HG03060 (cell line): Measurements from ENCODE around the gene RALY.
"Not testable (repeated sequence)": the region's sequence is repeated elsewhere in the genome, so short reads cannot be mapped to it uniquely, and the experiment has no call there.

Experiments used
- ATAC-seq: cut with Tn5 transposase; IDR thresholded peaks from one replicate; pipeline ENCODE4 v1.9.1; 2021; ENCODE audit warnings: low read depth, moderate number of reproducible peaks; ENCODE audit not compliant: unreplicated experiment

RALY gene

GRCh38 chr20:34014878-34015277 is 21.2 kb downstream of the RALY start:
- no peak for ATAC-seq

DNA sequence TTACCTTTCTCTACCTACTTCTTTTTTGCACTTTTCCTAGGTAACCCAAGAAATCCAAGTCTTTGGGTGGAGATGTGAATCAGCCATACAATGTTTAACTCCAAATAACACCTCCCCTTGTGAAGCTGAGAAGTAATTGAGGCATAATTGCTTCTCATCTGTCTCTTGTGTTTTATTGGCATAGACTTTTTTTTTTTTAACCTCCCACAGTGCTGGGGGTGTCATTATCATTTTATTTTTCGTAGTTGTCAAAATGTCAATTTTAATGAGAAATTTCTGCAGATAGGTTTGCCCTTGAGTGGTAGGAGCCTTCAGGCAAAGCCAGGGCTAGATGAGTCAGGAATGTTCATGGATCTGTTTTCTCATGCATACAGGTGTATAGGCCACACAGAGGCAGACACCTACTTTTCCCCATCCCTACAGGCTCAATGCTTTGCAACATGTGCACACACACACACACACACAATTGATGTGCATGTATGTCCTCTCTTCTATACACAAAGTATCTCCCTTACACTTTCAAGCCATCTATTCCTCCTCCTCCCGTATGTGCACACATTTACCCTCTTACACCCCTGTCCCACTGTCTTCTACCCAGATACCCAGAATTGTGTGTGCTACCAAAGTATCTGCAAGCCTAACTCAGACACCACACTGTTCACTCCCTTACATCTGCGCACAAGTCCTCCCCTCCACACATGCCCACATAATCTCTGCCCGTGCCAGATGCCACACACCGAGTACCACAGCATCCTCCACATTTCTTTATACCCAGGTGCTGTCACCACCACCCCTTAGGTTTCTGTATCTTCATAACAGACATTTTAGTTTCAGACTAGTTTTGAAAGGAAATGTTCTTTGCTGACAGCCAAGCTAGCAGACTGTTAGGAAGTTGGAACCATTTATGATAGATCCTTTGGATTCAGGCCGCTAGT is 22.0 kb downstream of the RALY start:
- ATAC-seq = no peak

DNA sequence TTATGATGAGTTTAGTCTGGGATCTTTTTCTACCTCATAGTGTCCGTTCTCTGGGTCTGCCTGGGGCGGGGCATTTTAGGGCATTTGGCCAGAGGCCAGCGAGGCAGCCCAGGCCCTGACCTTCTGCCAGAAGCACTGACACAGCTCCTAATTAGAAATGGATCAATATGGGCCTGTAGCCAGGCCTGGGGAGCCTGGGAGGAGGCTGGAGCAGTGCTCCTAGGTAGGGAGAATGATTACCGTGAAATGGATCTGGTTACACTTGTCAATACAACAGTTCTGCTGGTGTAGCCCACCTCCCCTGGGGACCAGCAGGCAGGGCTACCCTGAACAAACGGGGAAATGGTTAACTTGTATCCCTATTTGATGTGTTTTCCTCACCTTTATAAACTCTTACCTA is 23.0 kb downstream of the RALY start:
- no peak for ATAC-seq

GRCh38 chr20:34017610-34018009 is 23.9 kb downstream of the RALY start:
- no peak for ATAC-seq

DNA sequence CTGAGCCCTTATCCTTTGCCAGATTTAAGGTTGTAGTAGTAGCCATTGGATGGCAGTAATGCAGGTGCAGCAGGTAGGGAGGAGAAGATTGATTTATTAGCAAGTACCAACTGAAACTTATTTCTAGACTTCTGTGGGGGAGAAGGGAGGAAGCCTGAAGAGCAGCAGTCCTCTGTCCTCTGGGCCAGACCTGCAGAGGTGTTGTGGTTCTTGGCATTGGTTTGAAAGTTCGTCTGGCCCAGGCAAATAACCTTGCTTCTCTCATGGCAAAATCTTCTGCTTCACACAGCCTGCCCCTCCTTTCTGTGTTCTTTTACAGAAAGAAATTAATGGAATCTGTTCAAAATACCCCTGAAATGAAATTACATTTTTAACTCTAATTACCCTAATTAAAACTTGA is 24.5 kb downstream of the RALY start:
- ATAC-seq = no peak

DNA sequence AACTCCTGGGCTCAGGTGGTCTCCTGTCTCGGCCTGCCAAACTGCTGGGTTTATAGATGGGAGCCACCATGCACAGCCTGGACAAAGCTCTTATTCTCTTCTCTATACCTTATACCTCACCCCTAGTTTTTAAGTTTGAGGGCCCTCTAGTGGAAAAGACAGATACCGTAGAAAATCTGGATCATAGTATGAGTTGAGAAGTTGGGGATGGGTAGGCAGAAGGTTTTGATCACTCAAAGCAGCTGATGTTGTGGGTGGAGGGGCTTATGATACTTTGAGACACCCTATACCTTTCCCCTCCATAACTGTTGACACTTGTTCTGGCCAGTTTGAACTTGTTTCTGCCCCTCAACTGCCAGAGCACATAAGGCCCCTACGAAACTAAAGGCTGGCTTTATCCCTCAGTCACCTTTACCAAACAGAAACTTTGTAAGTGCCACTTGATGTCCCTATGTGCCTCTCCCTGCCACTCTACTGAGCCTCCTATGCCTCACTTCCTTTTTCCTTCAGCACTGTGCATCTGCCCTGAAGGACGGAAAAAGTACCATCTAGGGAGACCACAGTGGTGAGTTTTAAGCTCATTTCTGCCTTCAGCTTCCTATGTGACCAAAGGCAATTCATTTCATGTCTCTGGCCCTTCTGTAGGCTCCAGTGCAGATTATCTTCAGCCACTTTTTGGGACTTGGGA is 28.6 kb downstream of the RALY start:
- no peak for ATAC-seq

GRCh38 chr20:34022839-34023234 is 29.1 kb downstream of the RALY start:
- ATAC-seq = no peak

DNA sequence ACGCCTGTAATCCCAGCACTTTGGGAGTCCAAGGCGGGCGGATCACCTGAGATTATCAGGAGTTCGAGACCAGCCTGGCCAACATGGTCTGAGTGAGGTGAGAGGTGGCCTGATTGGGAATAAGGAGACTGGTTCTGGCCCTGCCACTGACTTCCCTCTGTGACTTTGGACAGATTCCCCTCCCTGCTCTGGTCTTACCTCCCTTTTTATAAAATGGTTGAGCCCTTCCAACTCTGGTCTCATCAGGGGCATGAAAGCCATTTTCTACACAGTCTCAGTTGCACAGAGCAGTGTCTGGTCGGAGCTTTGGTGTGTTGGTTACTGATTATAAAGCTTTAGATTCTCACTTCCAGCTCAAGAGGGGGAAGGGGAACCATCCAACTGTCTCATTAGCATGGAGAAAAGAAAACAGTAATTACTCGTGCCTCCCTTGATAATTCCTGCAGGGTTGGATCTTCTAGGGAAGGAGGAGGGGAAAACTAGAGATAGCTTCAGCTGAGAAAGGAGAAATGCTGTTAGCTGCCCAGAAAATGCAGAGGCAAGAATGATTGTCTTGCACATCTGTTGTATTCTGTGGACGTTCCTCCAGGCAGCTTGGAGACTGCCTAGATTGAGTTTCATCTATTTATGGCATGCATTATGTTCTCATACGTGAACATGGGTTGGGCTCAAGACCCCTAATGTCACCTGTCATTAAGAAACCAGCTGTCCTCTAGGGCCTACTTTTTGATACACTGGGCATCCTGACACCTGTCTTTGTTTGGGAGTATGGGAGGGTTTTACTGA is 30.4 kb downstream of the RALY start:
- ATAC-seq = no peak

DNA sequence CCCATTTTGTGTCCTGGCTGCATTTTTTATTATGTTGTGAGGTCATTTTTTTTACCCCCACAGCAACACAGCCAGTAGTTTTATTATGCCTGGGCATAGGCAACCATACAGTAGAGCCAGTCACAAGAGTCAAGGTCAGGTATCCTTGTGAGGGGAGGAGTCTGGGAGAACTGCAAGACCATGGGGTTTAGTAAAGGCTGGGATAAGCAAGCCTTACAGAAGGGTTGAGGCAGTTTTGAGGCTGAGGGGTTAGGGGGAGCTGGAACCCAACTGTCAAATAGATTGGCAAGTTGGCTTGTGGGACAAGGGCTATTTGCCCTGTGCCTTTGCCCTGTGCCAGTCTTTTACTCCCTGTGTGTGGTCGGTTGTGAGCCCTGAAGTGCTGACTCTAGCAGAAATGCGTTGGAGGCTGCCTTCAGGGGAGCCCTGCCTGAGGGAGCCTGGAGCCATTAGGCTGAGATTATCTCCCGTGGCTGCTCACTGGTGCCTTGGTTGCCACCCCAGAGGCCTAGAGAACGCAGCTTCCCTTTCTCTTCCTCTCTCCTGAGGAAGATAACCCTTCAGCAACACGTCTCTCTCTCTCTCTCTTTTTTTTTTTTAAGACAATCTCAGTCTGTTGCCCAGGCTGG is 31.1 kb downstream of the RALY start:
- no peak for ATAC-seq

- not testable (repeated sequence) for ATAC-seq
Observed at GRCh38 chr20:34028013-34028412, 34.3 kb downstream of the RALY start.

DNA sequence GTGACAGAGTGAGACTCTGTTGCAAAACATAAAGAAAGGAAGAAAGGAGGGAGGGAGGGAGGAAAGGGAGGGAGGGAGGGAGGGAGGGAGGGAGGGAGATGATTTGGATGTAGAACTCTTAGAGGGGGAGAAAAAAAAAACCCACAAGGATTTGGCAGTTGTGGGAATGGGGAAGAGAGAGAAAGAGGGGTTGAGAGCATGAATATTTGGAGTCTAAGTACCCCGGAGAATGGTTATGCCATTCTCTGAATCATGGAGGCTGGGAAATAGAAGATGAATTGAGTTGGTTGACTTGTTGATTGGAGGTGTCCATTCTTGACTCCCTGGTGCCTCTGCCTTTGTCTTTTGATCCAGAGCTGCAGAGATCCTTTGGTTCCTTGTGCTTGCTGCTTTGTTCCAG is 35.7 kb downstream of the RALY start:
- no peak for ATAC-seq

DNA sequence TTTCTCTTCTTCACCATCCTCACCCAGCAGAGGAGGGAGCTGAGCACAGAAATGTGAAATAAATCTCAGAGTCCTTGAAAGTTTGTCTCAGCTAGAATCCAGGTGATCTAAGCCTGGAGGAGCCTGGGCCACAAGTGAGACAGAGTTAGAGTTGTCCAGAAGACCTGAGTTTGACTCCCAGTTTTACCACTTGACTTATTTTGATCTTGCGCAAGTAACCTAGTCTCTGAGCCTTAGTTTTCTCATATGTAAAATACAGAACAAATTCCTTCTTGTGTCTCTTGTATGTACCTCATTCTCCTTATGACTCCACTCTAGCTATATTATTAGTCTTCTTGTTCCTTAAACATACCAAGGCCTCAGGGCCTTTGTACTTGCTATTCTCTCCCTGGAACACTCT is 36.7 kb downstream of the RALY start:
- ATAC-seq = no peak

DNA sequence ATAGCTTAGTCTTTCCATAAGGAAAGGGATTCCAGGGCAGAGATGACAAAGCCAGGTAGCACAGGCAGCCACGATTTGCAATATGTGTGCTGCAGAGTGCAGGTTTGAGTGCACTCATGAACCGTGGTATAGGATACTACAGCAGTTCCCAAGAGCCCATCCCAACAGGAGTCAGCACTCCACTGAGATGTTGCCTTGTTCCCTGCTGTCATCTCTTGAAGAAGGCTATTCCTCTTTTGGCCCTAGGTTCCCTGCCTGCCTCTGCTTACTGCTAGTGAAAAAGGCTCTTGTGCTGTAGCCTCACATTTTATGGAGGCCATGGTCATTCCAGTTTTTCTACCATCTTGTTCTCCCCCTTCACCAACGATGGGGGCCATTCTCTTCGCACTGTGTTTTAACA is 40.2 kb downstream of the RALY start:
- no peak for ATAC-seq

- no peak for ATAC-seq
Observed at GRCh38 chr20:34037121-34037520, 43.4 kb downstream of the RALY start.

DNA sequence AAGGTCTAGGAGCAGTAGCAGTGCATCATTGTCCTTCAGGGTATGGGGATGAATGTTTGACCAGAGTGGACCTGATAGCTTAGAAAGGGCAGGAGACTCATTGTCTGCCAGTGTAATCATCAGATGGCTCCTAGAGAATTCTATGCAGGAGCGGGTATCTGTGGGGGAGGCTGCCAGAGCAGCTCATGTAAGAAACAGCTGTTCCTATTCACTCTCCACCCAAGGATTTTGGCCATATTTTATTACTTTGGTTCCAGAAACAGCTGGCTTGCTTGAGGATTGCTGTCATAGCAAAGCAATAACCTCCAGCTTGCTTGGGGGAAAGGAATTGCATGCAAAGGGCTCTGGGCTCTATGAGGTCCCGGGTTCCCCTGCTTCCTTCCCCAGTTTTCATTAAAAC is 44.1 kb downstream of the RALY start:
- ATAC-seq = no peak

GRCh38 chr20:34040300-34040995 is 46.7 kb downstream of the RALY start:
- no peak for ATAC-seq

DNA sequence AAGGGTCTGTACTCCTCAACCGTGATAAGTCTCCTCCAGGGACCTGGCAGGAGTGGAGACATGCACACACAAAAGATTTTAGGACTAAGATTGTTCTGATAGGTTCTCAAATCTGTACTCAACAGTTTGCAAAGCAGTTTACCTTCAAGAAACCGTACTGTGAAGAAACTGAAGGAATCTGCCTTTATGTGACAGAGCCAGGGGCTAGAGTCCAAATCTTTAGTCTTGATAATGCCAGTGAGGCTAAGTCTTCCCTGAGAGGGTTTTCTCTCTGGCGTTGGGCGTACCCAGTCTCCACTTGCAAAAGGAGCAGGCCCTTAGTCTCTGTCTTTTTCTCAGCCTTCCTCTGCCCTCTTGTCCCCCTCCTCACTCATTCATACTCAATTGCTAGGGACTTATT is 47.5 kb downstream of the RALY start:
- no peak for ATAC-seq

DNA sequence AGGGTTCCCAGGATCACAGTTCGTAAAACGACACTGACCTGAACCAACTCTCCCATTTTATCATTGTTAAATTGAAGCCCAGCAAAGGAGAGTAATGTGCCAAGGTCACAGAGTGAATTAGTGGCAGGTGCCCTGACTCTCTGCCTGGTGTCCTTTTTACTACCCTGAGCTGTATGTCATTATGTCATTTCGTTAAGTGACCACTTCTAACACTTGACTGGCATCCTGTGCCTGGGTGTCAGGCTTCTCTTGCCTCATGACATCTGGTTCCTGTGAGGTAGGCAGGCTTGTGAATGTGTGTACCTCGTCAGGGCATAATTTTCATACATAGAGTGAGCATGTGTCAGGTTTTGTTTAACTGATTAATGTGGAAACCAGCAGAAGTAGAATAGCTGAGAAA is 48.6 kb downstream of the RALY start:
- no peak for ATAC-seq

GRCh38 chr20:34043025-34043424 is 49.3 kb downstream of the RALY start:
- no peak for ATAC-seq

- ATAC-seq = no peak
Observed at GRCh38 chr20:34045294-34045693, 51.6 kb downstream of the RALY start.
